NT2/D1 (cell line): ENCODE data around the gene CACUL1.
A peak's percentile ranks its signal among the peaks of the same experiment; 100 is the strongest.
"Not testable (repeated sequence)": the region's sequence is repeated elsewhere in the genome, so short reads cannot be mapped to it uniquely, and the experiment has no call there.

Experiments
- DNase-seq: peaks from one replicate; pipeline ENCODE4 v3.0.0-alpha.2; 2011; ENCODE audit warnings: low read depth, low spot score
- H3K27me3 ChIP-seq: 2 replicates; pipeline ENCODE4 v1.6.0; 2011; ENCODE audit warnings: mild to moderate bottlenecking; ENCODE audit not compliant: insufficient read length, insufficient read depth
- H3K36me3 ChIP-seq: 2 replicates; pipeline ENCODE4 v1.6.1; 2011; ENCODE audit warnings: mild to moderate bottlenecking, low read length, mixed read lengths; ENCODE audit not compliant: insufficient read depth, insufficient read length
- H3K4me1 ChIP-seq: 2 replicates; pipeline ENCODE4 v1.5.1; 2011; ENCODE audit not compliant: insufficient read depth, insufficient read length
- H3K4me3 ChIP-seq: 2 replicates; pipeline ENCODE4 v1.5.1; 2011; ENCODE audit warnings: low read depth; ENCODE audit not compliant: insufficient read length
- H3K9ac ChIP-seq: 2 replicates; pipeline ENCODE4 v1.6.0; 2011; ENCODE audit warnings: low read depth; ENCODE audit not compliant: insufficient read length
- H3K9me3 ChIP-seq: 2 replicates; pipeline ENCODE4 v1.5.1; 2011; ENCODE audit warnings: mild to moderate bottlenecking, low read length; ENCODE audit not compliant: insufficient read depth
- SUZ12 ChIP-seq: IDR thresholded peaks from 2 replicates; pipeline ENCODE4 v1.6.1; 2011; ENCODE audit not compliant: insufficient read length, insufficient read depth; ENCODE audit errors: extremely low read depth
- YY1 ChIP-seq: IDR thresholded peaks from 2 replicates; pipeline ENCODE4 v1.6.1; 2011; ENCODE audit not compliant: insufficient read length, insufficient read depth
- ZNF274 ChIP-seq: IDR thresholded peaks from 2 replicates; pipeline ENCODE4 v1.6.1; 2011; ENCODE audit warnings: mild to moderate bottlenecking, low read depth, low read length

CACUL1 gene

DNA sequence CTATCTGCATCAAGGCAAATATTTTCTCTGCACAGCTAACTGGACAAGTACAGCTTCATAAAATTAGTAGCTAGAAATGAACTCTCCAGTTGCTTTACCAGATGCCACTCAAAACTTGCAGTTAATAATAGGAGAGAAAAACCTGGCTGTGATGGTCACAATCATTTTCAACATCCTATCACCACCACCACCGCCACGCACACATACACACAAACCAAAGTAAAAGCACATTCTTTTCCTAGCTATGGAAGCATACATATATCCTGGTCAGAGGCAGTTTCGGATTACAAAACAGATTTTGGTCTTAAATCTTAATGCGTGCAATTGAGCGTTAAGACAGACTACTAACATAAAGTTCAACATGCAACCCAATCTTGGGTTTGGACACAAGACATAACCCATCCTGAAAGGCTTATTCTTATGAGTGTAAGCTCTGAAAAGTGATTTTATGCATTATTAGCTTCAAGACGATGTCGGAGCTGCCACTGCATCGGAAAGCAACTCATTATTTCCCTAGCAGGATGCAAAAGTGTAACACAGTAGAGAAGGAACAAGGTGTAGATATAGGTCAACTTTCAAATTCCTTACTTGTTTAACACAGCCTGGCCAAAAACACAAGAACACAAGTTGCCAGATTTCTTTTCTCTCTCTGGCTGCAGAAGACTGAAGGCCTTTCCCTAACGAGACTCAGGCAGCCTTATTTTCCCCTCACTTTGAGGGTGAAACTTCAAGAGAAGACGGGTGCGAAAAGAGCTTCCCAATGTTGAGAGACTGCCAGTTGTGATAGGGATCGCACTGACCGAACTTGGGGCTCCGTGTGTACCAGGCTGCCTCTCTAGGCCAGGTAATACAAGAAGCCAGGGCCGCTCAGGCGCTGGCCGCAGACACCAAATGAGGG lies 1.2 kb downstream of the CACUL1 start:
- H3K9ac ChIP-seq: peak overlapping the region; percentile 95
- H3K9me3 ChIP-seq: no peaks in the 10 kb centered on the region
- no peak for DNase-seq
- H3K36me3 ChIP-seq: peaks cover 16% of the 10 kb centered on the region
- no peaks in the 10 kb centered on the region for H3K27me3 ChIP-seq
- no peak for TF ChIP-seq ZNF274
- TF ChIP-seq SUZ12: no peak
- TF ChIP-seq YY1: no peak
- H3K4me3 ChIP-seq: peak overlapping the region; percentile 87
- H3K4me1 ChIP-seq: no peaks in the 10 kb centered on the region

DNA sequence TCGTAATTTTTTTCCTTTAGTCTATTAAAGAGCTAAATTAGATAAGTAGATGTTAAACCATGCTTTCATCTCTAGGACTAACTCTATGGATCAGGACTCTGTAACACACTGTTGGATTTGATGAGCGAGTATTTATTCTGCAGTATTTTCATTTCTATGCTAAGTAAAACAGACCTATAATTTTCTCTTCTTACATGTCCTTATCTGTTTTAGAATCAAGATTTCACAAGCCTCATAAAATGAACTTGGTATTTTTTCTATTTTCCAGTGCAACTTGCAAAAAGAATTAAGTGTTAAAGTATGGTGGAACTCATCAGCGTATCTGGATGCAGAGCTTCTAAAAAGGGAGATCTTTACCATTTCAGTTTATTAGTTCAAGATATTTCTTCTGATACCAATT lies 2.4 kb downstream of the CACUL1 start:
- no peak for TF ChIP-seq YY1
- H3K27me3 ChIP-seq: no peaks in the 10 kb centered on the region
- H3K9me3 ChIP-seq: no peaks in the 10 kb centered on the region
- H3K4me1 ChIP-seq: no peaks in the 10 kb centered on the region
- peak overlapping the region; percentile 42 for H3K9ac ChIP-seq
- H3K4me3 ChIP-seq: no peak overlapping the region
- peaks cover 24% of the 10 kb centered on the region for H3K36me3 ChIP-seq
- no peak for DNase-seq

DNA sequence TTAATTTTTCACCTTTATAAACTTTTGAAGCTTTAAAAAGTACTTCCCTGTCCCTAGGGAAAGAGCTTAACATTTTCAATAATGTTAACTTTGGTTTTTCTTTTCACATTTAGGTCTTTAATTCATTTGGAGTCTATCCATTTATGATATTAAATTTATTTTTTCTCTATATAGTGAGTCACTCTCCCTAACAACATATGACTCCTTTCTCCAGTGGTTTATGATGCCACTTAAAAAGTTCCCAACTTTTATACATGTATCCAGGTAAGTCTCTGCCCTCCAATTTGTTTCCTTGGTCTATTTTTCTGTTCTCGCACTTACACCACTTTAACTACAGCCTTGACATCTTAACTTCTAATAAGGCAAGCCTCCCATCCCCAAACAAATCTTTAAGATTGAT lies 3.5 kb downstream of the CACUL1 start:
- H3K9ac ChIP-seq: no peak overlapping the region
- TF ChIP-seq ZNF274 (no peak), YY1 (no peak), SUZ12 (no peak)
- H3K36me3 ChIP-seq: peaks cover 24% of the 10 kb centered on the region
- no peaks in the 10 kb centered on the region for H3K4me1 ChIP-seq
- H3K4me3 ChIP-seq: no peak overlapping the region
- no peaks in the 10 kb centered on the region for H3K27me3 ChIP-seq
- no peaks in the 10 kb centered on the region for H3K9me3 ChIP-seq
- no peak for DNase-seq

DNA sequence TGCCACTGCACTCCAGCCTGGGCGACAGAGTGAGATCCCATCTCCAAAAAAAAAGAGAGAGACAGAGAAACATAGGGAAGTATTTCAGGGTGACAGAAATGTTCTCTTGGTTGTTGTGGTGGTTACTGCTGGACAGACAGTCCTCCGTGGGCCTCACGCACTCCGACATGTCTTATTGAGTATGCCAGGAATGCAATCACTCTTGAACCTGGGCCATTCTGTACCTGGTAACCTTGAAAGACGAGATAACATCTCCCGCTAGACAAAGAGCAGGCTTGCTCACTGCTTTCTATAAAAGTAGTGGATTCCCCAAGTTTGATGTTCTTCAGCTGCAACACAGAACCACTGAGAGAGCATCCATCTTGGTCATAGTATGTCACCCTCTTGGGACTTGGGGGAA lies 6.7 kb downstream of the CACUL1 start:
- H3K4me1 ChIP-seq: no peaks in the 10 kb centered on the region
- no peaks in the 10 kb centered on the region for H3K9me3 ChIP-seq
- TF ChIP-seq YY1 (no peak), ZNF274 (no peak), SUZ12 (no peak)
- peaks cover 24% of the 10 kb centered on the region for H3K36me3 ChIP-seq
- H3K27me3 ChIP-seq: no peaks in the 10 kb centered on the region
- H3K4me3 ChIP-seq: no peak overlapping the region
- DNase-seq: no peak
- H3K9ac ChIP-seq: no peak overlapping the region

DNA sequence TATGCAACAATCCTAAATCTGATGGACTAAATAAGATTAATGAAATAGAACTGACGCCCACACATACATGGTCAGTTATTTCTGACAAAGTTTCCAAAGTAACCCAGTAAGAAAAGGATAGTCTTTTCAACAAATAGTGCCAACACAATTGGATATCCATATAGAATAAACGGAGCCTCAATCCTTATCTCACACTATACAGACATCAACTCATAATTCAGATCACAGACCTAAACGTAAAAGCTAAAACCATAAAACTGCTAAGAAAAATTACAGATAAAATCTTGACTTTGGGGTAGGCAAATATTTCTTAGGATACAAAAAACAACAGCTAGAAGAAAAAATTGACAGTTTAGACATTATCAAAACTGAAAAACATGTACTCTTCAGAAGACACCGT lies 8.5 kb downstream of the CACUL1 start:
- H3K36me3 ChIP-seq: peaks cover 24% of the 10 kb centered on the region
- H3K9me3 ChIP-seq: no peaks in the 10 kb centered on the region
- H3K27me3 ChIP-seq: no peaks in the 10 kb centered on the region
- no peaks in the 10 kb centered on the region for H3K4me1 ChIP-seq
- TF ChIP-seq YY1 (no peak), ZNF274 (no peak), SUZ12 (no peak)
- no peak overlapping the region for H3K9ac ChIP-seq
- H3K4me3 ChIP-seq: no peak overlapping the region
- DNase-seq: no peak

DNA sequence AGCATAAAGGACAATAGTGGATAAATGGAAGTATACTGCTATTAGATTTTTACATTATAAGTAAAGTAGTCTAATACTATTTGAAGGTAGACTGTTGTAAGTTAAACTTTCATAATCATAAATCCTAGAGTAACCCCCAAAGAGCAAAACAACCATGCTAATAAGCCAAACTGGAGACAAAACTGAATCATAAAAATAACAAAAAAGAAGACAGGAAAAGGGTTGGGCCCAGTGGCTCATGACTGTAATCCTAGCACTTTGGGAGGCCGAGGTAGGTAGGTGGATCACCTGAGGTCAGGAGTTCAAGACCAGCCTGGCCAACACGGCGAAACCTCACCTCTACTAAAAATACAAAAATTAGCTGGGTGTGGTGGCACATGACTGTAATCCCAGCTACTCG lies 9.7 kb downstream of the CACUL1 start:
- no peaks in the 10 kb centered on the region for H3K27me3 ChIP-seq
- peaks cover 19% of the 10 kb centered on the region for H3K36me3 ChIP-seq
- TF ChIP-seq YY1 (no peak), ZNF274 (no peak), SUZ12 (no peak)
- no peak overlapping the region for H3K4me3 ChIP-seq
- no peaks in the 10 kb centered on the region for H3K4me1 ChIP-seq
- DNase-seq: no peak
- H3K9ac ChIP-seq: no peak overlapping the region
- H3K9me3 ChIP-seq: no peaks in the 10 kb centered on the region

DNA sequence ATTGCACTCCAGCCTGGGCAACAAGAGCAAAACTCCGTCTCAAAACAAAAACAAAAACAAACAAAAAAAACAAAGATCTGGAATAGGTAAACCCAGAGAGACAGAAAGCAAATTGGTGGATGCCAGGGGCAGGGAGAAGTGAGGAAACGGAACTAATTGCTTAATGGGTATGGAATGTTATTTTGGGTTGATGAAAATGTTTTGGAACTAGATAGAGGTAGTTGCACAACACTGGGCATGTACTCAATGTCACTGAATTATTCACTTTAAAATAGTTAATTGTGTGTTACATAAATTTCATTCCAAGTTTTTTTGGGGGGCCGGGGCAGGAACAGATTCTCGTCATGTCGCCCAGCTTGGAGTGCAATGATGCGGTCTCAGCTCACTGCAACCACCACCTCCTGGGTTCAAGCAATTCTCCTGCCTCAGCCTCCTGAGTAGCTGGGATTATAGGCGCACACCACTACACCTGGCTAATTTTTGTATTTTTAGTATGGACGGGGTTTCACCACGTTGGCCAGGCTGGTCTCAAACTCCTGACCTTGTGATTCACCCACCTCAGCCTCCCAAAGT lies 10.3 kb downstream of the CACUL1 start:
- not testable (repeated sequence) for H3K27me3 ChIP-seq, H3K9me3 ChIP-seq, DNase-seq, H3K4me1 ChIP-seq, H3K4me3 ChIP-seq, H3K9ac ChIP-seq
- H3K36me3 ChIP-seq: peaks cover 16% of the 10 kb centered on the region
